ENCODE results near the gene TOB2.

The TOB2 gene

DNA sequence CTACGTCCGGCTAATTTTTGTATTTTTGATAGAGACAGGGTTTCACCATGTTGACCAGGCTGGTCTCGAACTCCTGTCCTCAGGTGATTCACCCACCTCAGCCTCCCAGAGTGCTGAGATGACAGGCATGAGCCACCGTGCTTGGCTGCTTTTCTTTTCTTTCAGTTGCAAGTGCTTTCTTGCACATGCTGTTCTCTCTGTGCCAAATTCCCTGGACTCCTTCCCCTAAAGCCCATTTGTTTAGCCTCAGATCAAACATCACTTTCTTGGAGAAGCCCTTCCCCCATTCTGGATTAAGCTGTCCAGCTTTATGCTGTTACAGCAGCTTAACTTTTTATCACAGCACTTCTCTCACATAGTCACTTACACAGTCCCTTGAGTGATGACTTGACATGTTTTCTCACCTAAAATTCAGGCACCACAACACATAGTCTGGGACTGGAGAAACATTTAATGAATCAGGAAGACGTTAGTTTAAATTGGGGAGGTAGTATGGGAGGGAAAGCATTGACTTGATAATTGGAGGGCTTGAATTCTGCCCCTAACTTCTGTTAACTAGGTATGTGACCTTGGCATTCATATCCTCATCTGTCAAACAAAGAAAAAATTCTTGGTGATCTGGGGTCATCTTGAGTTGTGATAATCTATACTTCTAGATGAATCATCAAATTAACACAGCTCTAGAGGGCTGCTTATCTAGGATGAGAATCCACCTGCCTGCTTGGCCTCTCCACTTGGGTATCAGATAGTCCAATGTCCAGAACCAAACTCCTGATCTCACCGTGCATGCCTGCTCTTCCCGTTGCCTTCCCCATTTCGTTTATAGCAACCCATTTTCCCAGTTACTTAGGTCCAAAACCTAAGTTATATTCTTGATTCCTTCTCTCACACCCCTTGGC, 40.7 kb upstream of the TOB2 start:
- TF ChIP-seq MYC (IDR thresholded peaks at IDR 0.05; ENCODE audit: low read depth, low read length), result no peak
- TF ChIP-seq POLR2A (IDR thresholded peaks at IDR 0.05; ENCODE audit: extremely low read depth, insufficient read length), result no peak
- TF ChIP-seq, protein P1, sequence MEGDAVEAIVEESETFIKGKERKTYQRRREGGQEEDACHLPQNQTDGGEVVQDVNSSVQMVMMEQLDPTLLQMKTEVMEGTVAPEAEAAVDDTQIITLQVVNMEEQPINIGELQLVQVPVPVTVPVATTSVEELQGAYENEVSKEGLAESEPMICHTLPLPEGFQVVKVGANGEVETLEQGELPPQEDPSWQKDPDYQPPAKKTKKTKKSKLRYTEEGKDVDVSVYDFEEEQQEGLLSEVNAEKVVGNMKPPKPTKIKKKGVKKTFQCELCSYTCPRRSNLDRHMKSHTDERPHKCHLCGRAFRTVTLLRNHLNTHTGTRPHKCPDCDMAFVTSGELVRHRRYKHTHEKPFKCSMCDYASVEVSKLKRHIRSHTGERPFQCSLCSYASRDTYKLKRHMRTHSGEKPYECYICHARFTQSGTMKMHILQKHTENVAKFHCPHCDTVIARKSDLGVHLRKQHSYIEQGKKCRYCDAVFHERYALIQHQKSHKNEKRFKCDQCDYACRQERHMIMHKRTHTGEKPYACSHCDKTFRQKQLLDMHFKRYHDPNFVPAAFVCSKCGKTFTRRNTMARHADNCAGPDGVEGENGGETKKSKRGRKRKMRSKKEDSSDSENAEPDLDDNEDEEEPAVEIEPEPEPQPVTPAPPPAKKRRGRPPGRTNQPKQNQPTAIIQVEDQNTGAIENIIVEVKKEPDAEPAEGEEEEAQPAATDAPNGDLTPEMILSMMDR (IDR thresholded peaks at IDR 0.05; ENCODE audit: low read depth, low read length), result no peak
- no peak for TF ChIP-seq MAX (IDR thresholded peaks at IDR 0.05; ENCODE audit: low read depth, low read length)
- no peak for DNase-seq (ENCODE audit: low read depth)
- no peak overlapping the region for H3K4me3 ChIP-seq (ENCODE audit: low read depth, low read length)

DNA sequence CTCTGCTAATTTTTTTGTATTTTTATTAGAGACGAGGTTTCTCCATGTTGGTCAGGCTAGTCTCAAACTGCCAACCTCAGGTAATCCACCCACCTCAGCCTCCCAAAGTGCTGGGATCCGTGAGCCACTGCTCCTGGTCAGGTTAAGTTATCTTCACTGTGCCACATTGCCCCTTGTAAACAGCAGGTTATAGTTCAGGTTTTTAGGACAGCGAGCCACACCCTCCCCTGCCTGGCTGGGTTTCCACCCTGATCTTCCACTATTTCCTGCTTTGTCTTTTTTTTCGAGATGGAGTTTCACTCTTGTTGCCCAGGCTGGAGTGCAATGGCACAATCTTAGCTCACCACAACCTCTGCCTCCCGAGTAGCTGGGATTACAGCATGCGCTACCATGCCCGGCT, 38.4 kb upstream of the TOB2 start:
- TF ChIP-seq MAX (IDR thresholded peaks at IDR 0.05; ENCODE audit: low read depth, low read length) (no peak), MYC (IDR thresholded peaks at IDR 0.05; ENCODE audit: low read depth, low read length) (no peak), POLR2A (IDR thresholded peaks at IDR 0.05; ENCODE audit: extremely low read depth, insufficient read length) (no peak)
- TF ChIP-seq, protein P1 (IDR thresholded peaks at IDR 0.05; ENCODE audit: low read depth, low read length), result no peak
- DNase-seq (ENCODE audit: low read depth), result no peak
- H3K4me3 ChIP-seq (ENCODE audit: low read depth, low read length), result no peak overlapping the region

- peak; percentile 64 for DNase-seq (ENCODE audit: low read depth)
- no peak overlapping the region for H3K4me3 ChIP-seq (ENCODE audit: low read depth, low read length)
- TF ChIP-seq, protein P1 (IDR thresholded peaks at IDR 0.05; ENCODE audit: low read depth, low read length), result no peak
- TF ChIP-seq POLR2A (IDR thresholded peaks at IDR 0.05; ENCODE audit: extremely low read depth, insufficient read length) (no peak), MAX (IDR thresholded peaks at IDR 0.05; ENCODE audit: low read depth, low read length) (no peak), MYC (IDR thresholded peaks at IDR 0.05; ENCODE audit: low read depth, low read length) (no peak)
Measured at GRCh38 chr22:41482319-41482935, 35.8 kb upstream of the TOB2 start.

DNA sequence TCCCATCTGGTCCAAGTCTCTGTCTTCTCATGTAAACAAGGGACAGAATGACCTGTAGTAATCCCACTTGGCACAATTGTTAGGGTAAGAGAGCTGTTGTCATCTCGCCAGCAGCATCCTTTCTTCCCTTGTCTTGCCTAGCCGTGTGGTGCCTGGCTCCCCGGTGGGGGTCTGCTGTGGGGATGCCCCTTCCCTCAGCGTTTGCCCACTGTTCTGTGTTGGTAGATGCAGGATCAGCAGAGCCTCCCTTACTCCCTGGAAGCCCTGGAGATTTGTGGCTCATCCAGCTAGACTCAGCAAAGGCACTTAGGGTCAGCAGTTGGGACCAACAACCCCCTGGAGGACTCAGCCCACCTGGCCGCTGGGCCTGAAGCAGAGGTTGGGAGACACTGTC, 35.3 kb upstream of the TOB2 start:
- TF ChIP-seq MYC (IDR thresholded peaks at IDR 0.05; ENCODE audit: low read depth, low read length), result no peak
- TF ChIP-seq MAX (IDR thresholded peaks at IDR 0.05; ENCODE audit: low read depth, low read length), result no peak
- TF ChIP-seq, protein P1 (IDR thresholded peaks at IDR 0.05; ENCODE audit: low read depth, low read length), result no peak
- TF ChIP-seq POLR2A (IDR thresholded peaks at IDR 0.05; ENCODE audit: extremely low read depth, insufficient read length), result no peak
- no peak for DNase-seq (ENCODE audit: low read depth)
- H3K4me3 ChIP-seq (ENCODE audit: low read depth, low read length), result no peak overlapping the region

DNA sequence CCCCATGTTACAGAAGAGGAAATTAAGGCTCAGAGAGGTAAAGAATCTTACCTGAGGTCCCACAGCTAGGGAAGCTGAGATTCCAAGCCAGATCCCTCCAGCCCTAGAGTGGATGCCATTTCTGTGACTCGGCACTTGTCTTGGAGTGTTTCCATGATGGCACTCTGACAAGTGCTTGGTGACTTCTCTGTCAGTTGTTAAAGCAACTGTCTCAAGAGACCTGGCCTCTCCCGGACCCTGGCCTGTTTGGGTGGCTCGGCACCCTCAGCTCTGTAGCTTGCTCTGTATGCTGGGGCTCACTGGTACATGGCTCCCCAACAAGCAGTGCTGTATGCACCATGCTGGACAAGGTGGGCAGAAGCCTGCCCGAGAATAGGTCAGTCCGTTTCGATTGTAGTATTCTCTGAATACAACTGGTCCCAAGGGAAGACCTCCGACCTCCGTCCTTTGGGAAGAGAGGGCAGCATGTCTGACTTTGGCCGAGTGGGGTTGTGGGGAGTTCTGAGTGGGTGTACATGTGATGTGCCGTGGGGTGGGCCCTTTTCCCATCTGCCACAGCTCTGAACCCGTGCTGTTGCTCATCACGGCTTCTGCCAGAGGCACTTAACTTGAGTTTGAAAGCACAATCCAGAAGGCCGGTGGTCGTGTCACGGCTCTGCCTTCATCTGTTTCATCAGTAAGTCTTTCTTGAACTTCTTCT, 34.7 kb upstream of the TOB2 start:
- no peak for DNase-seq (ENCODE audit: low read depth)
- H3K4me3 ChIP-seq (ENCODE audit: low read depth, low read length), result no peak overlapping the region
- TF ChIP-seq POLR2A (IDR thresholded peaks at IDR 0.05; ENCODE audit: extremely low read depth, insufficient read length), result no peak
- TF ChIP-seq MAX (IDR thresholded peaks at IDR 0.05; ENCODE audit: low read depth, low read length), result no peak
- TF ChIP-seq, protein P1 (IDR thresholded peaks at IDR 0.05; ENCODE audit: low read depth, low read length), result no peak
- TF ChIP-seq MYC (IDR thresholded peaks at IDR 0.05; ENCODE audit: low read depth, low read length), result no peak

Measured in NB4 (cell line).